ENCODE results near the gene TCFL5. TPM values are rescaled to one million over a fixed set of nuclear protein-coding genes. Genes with fewer than 3 reads are reported as not detected.

TCFL5 gene
- total RNA-seq, 1 donor: 19.0 TPM

- peak overlapping the region; percentile 65 for H3K4me3 ChIP-seq (ENCODE audit: low read depth, low read length)
- TF ChIP-seq CTCF (IDR thresholded peaks at IDR 0.05; ENCODE audit: insufficient read depth, low read depth, low read length): no peak
- DNase-seq (ENCODE audit: low read depth): peak; percentile 59
These were observed 66.4 kb downstream of the TCFL5 start for GRCh38 chr20:62795023-62795761.

- DNase-seq (ENCODE audit: low read depth): peak; percentile 97
- peak overlapping the region; percentile 65 for H3K4me3 ChIP-seq (ENCODE audit: low read depth, low read length)
- no peak for TF ChIP-seq CTCF (IDR thresholded peaks at IDR 0.05; ENCODE audit: insufficient read depth, low read depth, low read length)
These were observed 67.5 kb downstream of the TCFL5 start for GRCh38 chr20:62794007-62794724.

DNA sequence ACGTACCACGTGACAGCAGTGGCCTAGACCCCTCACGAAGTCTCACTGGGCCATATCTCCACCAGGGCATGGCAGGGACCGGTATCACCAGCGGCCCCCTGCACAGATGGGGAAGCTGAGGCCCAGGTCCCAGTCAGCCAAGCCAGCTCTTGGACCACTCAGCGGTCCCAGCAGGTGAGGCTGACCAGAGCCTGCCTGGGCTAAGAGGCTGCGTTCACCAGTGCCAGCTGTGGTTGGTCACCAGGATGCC, 67.9 kb downstream of the TCFL5 start:
- H3K4me3 ChIP-seq (ENCODE audit: low read depth, low read length): peak overlapping the region; percentile 35
- no peak for DNase-seq (ENCODE audit: low read depth)
- TF ChIP-seq CTCF (IDR thresholded peaks at IDR 0.05; ENCODE audit: insufficient read depth, low read depth, low read length): no peak

DNA sequence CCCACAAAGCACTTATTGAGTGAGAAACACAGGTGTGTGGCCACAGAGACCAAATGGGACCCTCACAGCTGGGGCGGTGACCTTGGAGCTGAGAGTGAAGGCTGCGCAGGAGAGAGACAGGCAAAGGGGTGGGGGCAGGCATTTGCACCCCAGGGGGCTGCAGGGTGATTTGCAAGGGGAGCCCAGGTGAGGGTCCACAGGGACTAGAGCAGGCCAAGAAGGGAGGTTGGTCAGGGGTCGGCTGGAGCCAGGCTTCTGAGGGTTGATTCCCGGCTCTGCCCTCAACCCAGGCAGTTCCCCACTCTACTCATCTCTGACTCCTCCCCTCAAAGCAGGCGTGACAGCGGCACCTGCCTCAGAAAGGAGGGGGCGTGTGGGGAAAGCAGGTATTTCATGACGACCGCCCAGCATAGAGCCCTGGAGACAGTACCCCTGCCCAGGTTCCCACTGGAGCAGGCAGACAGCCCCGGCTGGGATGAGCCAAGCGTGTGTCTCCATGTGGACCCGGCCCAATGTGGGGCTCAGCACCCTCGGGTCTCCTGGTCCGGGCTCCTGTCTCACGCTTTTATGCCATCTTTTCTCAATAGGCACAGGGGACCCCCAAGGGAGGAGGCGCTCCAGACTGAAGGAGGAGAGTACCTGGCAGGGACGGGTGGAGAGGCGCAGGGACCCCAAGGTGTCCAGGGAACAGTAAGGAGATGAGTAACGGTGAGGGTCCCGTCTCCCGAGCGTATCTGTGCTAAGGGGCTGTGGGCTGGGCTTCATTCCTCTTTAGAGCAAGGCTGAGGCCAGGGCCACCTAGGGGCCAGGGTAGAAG, 68.5 kb downstream of the TCFL5 start:
- no peak for TF ChIP-seq CTCF (IDR thresholded peaks at IDR 0.05; ENCODE audit: insufficient read depth, low read depth, low read length)
- DNase-seq (ENCODE audit: low read depth): no peak
- H3K4me3 ChIP-seq (ENCODE audit: low read depth, low read length): no peak overlapping the region

GRCh38 chr20:62792182-62792939, 69.3 kb downstream of the TCFL5 start:
- no peak for TF ChIP-seq CTCF (IDR thresholded peaks at IDR 0.05; ENCODE audit: insufficient read depth, low read depth, low read length)
- H3K4me3 ChIP-seq (ENCODE audit: low read depth, low read length): no peak overlapping the region
- DNase-seq (ENCODE audit: low read depth): peak; percentile 32

Measured in fibroblast of villous mesenchyme (primary cell).